ENCODE measurements around the gene SLC9A8. TPM values are rescaled to one million over a fixed set of nuclear protein-coding genes. Genes with fewer than 3 reads are reported as not detected.
"Not testable (repeated sequence)": the region's sequence is repeated elsewhere in the genome, so short reads cannot be mapped to it uniquely, and the experiment has no call there.

SLC9A8 gene
- total RNA-seq, 1 experiment from 2014 or later: 7.5 TPM

DNA sequence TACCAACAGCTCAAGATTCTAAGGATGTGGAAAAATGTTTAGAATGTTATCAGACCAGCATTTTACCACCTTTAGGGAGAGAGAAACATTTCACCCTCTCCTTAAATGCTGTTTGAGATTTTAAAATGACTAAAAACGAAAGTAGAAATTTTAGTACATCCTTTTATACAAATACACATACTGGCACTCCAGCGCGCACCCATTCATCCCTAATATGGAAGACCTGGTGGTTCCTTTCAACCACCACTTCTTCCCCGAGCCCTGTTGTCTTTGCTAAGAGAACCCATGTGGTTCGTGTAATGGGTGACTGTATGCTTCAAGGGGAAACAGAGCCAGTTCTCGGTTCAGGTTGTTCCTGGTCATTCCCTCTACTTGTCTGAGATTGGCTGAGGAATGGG, 81.4 kb downstream of the SLC9A8 start:
- H3K4me1 ChIP-seq (ENCODE audit: insufficient read depth, low read length): no peaks in the 10 kb centered on the region
- no peak overlapping the region for H2BK20ac ChIP-seq (ENCODE audit: low read depth, low read length, poor library complexity, severe bottlenecking)
- no peaks in the 10 kb centered on the region for H4K20me1 ChIP-seq (ENCODE audit: control insufficient read depth, insufficient read depth, insufficient read length)
- H2AFZ ChIP-seq (ENCODE audit: low read length): no peak overlapping the region
- no peak for DNase-seq
- no peak overlapping the region for H3K9ac ChIP-seq (ENCODE audit: extremely low read depth, insufficient read length, low read length)
- Mint-ChIP-seq H3K4me3 (no peak overlapping the region), H3K9me3 (no peaks in the 10 kb centered on the region; a peak in 1 of 5 replicates), H3K27me3 (ENCODE audit: low read depth) (peaks cover 1% of the 10 kb centered on the region; the same call in 1 of the 2 replicates), H3K4me1 (peaks cover 13 to 32% of the 10 kb centered on the region in 2 experiments), H3K27ac (no peak overlapping the region), H3K36me3 (ENCODE audit: insufficient read depth in 1 of 3, low read depth in 3 of 3) (no peaks in the 10 kb centered on the region)
- H2BK12ac ChIP-seq (ENCODE audit: insufficient read length, low read depth, low read length): no peak overlapping the region
- H2BK120ac ChIP-seq (ENCODE audit: low read depth, low read length, poor library complexity, severe bottlenecking): no peak overlapping the region
- H4K91ac ChIP-seq (ENCODE audit: insufficient read length, low read depth, low read length): no peak overlapping the region
- no peak overlapping the region for H3K18ac ChIP-seq (ENCODE audit: insufficient read length, low read depth, low read length)
- H4K8ac ChIP-seq (replicated peaks; ENCODE audit: insufficient read length, low read depth, low read length): no peak overlapping the region
- no peak for TF ChIP-seq CTCF (conservative IDR thresholded peaks at IDR 0.05)
- H3K79me2 ChIP-seq (ENCODE audit: insufficient read depth, low read length): no peaks in the 10 kb centered on the region
- no CpG with 5 or more reads among the region's 6 CpGs for WGBS (ENCODE audit: extremely low coverage, insufficient read length, low lambda C conversion rate)
- no peaks in the 10 kb centered on the region for H3K23me2 ChIP-seq (ENCODE audit: insufficient read length, low read depth, low read length, poor library complexity, severe bottlenecking)
- H2AK5ac ChIP-seq (ENCODE audit: insufficient read length, low read length): no peak overlapping the region
- no peak overlapping the region for H3K27ac ChIP-seq (ENCODE audit: insufficient read length, low read depth, low read length)
- no peak overlapping the region for H3T11ph ChIP-seq (ENCODE audit: low read length)
- H2BK15ac ChIP-seq (ENCODE audit: low read depth, low read length): no peak overlapping the region
- H3K9me3 ChIP-seq (ENCODE audit: control insufficient read depth, low read depth, low read length): no peaks in the 10 kb centered on the region
- no peak overlapping the region for H3K14ac ChIP-seq (ENCODE audit: insufficient read depth, low read length)
- H2BK5ac ChIP-seq (ENCODE audit: insufficient read length, low read length): no peak overlapping the region
- no peak overlapping the region for H3K4me2 ChIP-seq (ENCODE audit: insufficient read depth, insufficient read length, low read length)
- H4K5ac ChIP-seq (ENCODE audit: insufficient read length, low read depth, low read length): no peak overlapping the region
- no peaks in the 10 kb centered on the region for H3K27me3 ChIP-seq (ENCODE audit: insufficient read depth, low read length)
- no peaks in the 10 kb centered on the region for H3K79me1 ChIP-seq (ENCODE audit: insufficient read depth, low read depth, low read length, poor library complexity, severe bottlenecking)
- no peak overlapping the region for H3K4ac ChIP-seq (ENCODE audit: low read depth, low read length)
- H3K23ac ChIP-seq (ENCODE audit: insufficient read length, low read depth, low read length): no peak overlapping the region
- H3K56ac ChIP-seq (ENCODE audit: insufficient read length, low read depth, low read length): no peak overlapping the region

DNA sequence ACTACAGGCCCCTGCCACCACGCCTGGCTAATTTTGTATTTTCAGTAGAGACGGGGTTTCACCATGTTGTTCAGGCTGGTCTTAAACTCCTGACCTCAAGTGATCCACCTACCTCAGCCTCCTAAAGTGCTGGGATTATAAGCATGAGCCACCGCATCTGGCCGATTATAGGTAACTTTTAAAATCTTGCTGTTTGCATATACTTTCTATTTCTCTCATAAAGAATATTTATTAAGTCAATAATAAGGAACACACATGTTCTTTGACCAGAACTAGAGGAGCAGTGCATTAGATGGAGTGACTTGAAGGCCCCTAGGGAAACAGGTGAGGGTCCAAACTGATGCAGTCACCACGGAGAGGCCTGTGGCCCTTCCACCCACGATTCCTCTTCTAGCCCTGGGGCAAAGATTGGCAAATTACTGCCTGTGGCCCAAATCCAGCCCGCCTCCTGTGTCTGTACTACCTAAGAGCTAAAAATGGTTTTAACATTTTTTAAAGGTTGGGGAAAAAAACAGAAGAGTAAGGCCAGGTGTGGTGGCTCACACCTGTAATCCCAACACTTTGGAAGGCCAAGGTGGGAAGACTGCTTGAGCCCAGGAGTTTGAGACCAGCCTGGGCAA, 83.0 kb downstream of the SLC9A8 start:
- not testable (repeated sequence) for H3K79me2 ChIP-seq (ENCODE audit: insufficient read depth, low read length); H3T11ph ChIP-seq (ENCODE audit: low read length); H3K9me3 ChIP-seq (ENCODE audit: control insufficient read depth, low read depth, low read length); H3K27ac ChIP-seq (ENCODE audit: insufficient read length, low read depth, low read length); H3K4me3 Mint-ChIP-seq; H3K9ac ChIP-seq (ENCODE audit: extremely low read depth, insufficient read length, low read length); H3K14ac ChIP-seq (ENCODE audit: insufficient read depth, low read length); H4K5ac ChIP-seq (ENCODE audit: insufficient read length, low read depth, low read length); H3K27ac Mint-ChIP-seq; H3K27me3 ChIP-seq (ENCODE audit: insufficient read depth, low read length); DNase-seq; H3K23ac ChIP-seq (ENCODE audit: insufficient read length, low read depth, low read length); H2BK20ac ChIP-seq (ENCODE audit: low read depth, low read length, poor library complexity, severe bottlenecking); H3K27me3 Mint-ChIP-seq (ENCODE audit: low read depth); H4K20me1 ChIP-seq (ENCODE audit: control insufficient read depth, insufficient read depth, insufficient read length); H2AK5ac ChIP-seq (ENCODE audit: insufficient read length, low read length); H3K36me3 Mint-ChIP-seq (ENCODE audit: insufficient read depth in 1 of 3, low read depth in 3 of 3); H3K79me1 ChIP-seq (ENCODE audit: insufficient read depth, low read depth, low read length, poor library complexity, severe bottlenecking); H4K91ac ChIP-seq (ENCODE audit: insufficient read length, low read depth, low read length); H3K18ac ChIP-seq (ENCODE audit: insufficient read length, low read depth, low read length); H2BK120ac ChIP-seq (ENCODE audit: low read depth, low read length, poor library complexity, severe bottlenecking); H2BK5ac ChIP-seq (ENCODE audit: insufficient read length, low read length); H2BK15ac ChIP-seq (ENCODE audit: low read depth, low read length); H2BK12ac ChIP-seq (ENCODE audit: insufficient read length, low read depth, low read length); H2AFZ ChIP-seq (ENCODE audit: low read length); H3K4me1 ChIP-seq (ENCODE audit: insufficient read depth, low read length); H3K4me2 ChIP-seq (ENCODE audit: insufficient read depth, insufficient read length, low read length); H3K23me2 ChIP-seq (ENCODE audit: insufficient read length, low read depth, low read length, poor library complexity, severe bottlenecking); H3K9me3 Mint-ChIP-seq; H3K56ac ChIP-seq (ENCODE audit: insufficient read length, low read depth, low read length); H3K4ac ChIP-seq (ENCODE audit: low read depth, low read length); H4K8ac ChIP-seq (replicated peaks; ENCODE audit: insufficient read length, low read depth, low read length)
- no CpG with 5 or more reads among the region's 7 CpGs for WGBS (ENCODE audit: extremely low coverage, insufficient read length, low lambda C conversion rate)
- peaks cover 12 to 22% of the 10 kb centered on the region in 2 experiments for H3K4me1 Mint-ChIP-seq

All from H9 (cell line).